ENCODE data around the gene THBS4. TPM values are rescaled to one million over a fixed set of nuclear protein-coding genes. Genes with fewer than 3 reads are reported as not detected.
"Not testable (repeated sequence)": the region's sequence is repeated elsewhere in the genome, so short reads cannot be mapped to it uniquely, and the experiment has no call there.

The THBS4 gene
- polyA plus RNA-seq, 3 donors: 0.03 TPM; not detected in 2

GRCh38 chr5:80090884-80091166 is 55.7 kb downstream of the THBS4 start:
- H3K27ac ChIP-seq (ENCODE audit: low read depth in 1 of 2, low read length in 2 of 2): no peak overlapping the region
- H3K27me3 ChIP-seq (ENCODE audit: control insufficient read depth in 2 of 2, insufficient read depth in 2 of 2, low read length in 2 of 2): no peaks in the 10 kb centered on the region
- TF ChIP-seq, protein P1, sequence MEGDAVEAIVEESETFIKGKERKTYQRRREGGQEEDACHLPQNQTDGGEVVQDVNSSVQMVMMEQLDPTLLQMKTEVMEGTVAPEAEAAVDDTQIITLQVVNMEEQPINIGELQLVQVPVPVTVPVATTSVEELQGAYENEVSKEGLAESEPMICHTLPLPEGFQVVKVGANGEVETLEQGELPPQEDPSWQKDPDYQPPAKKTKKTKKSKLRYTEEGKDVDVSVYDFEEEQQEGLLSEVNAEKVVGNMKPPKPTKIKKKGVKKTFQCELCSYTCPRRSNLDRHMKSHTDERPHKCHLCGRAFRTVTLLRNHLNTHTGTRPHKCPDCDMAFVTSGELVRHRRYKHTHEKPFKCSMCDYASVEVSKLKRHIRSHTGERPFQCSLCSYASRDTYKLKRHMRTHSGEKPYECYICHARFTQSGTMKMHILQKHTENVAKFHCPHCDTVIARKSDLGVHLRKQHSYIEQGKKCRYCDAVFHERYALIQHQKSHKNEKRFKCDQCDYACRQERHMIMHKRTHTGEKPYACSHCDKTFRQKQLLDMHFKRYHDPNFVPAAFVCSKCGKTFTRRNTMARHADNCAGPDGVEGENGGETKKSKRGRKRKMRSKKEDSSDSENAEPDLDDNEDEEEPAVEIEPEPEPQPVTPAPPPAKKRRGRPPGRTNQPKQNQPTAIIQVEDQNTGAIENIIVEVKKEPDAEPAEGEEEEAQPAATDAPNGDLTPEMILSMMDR (IDR thresholded peaks at IDR 0.05): no peak
- no peak for DNase-seq
- no peak overlapping the region for H2AFZ ChIP-seq (ENCODE audit: insufficient read depth, low read depth, low read length, poor library complexity, severe bottlenecking)
- no peak overlapping the region for H3K27ac Mint-ChIP-seq
- peaks cover 0 to 1% of the 10 kb centered on the region in 2 donors for H3K36me3 Mint-ChIP-seq
- peaks cover 7 to 11% of the 10 kb centered on the region in 2 donors for H3K4me1 ChIP-seq (ENCODE audit: control insufficient read depth in 1 of 2, insufficient read depth in 2 of 2, low read length in 2 of 2)
- no peak overlapping the region for H3K4me3 Mint-ChIP-seq
- no CpG with 5 or more reads among the region's 5 CpGs for WGBS (ENCODE audit: insufficient coverage)
- H3K79me2 ChIP-seq (ENCODE audit: insufficient read depth, low read length): no peaks in the 10 kb centered on the region
- H4K20me1 ChIP-seq (ENCODE audit: insufficient read depth, low read length): no peaks in the 10 kb centered on the region
- H3K9me3 Mint-ChIP-seq: no peaks in the 10 kb centered on the region
- H3K4me3 ChIP-seq (replicated peaks in 1 of 3; ENCODE audit: low read depth in 2 of 3, low read length in 3 of 3): no peak overlapping the region
- H3K4me1 Mint-ChIP-seq: peaks cover 8% of the 10 kb centered on the region
- no peak overlapping the region for H3K4me2 ChIP-seq (replicated peaks; ENCODE audit: extremely low read depth, low read length, poor library complexity, severe bottlenecking)
- no peak overlapping the region for H3K9ac ChIP-seq (ENCODE audit: insufficient read depth, low read length, poor library complexity, severe bottlenecking)
- peaks cover 0 to 2% (median 0%) of the 10 kb centered on the region in 3 donors for H3K27me3 Mint-ChIP-seq (ENCODE audit: low read depth in 3 of 3)
- no peaks in the 10 kb centered on the region for H3K36me3 ChIP-seq (replicated peaks in 1 of 2; ENCODE audit: control insufficient read depth in 1 of 2, insufficient read depth in 2 of 2, low read length in 2 of 2)
- no peaks in the 10 kb centered on the region for H3K9me3 ChIP-seq (replicated peaks in 1 of 2; ENCODE audit: control insufficient read depth in 1 of 2, insufficient read depth in 1 of 2, low read length in 2 of 2)
- intact Hi-C loops (cut with micrococcal nuclease): loop anchor here (2.0 to 10.0 kb wide), 3 partner anchors 54 to 218 kb away; no protein-coding TSS in a partner anchor

- 33% methylated on average over 9 of the region's 15 CpGs for WGBS (ENCODE audit: insufficient coverage)
- H3K36me3 ChIP-seq (replicated peaks in 1 of 2; ENCODE audit: control insufficient read depth in 1 of 2, insufficient read depth in 2 of 2, low read length in 2 of 2); H3K27me3 Mint-ChIP-seq (ENCODE audit: low read depth in 3 of 3); H3K4me1 Mint-ChIP-seq; H4K20me1 ChIP-seq (ENCODE audit: insufficient read depth, low read length); H3K36me3 Mint-ChIP-seq; H3K9me3 ChIP-seq (replicated peaks in 1 of 2; ENCODE audit: control insufficient read depth in 1 of 2, insufficient read depth in 1 of 2, low read length in 2 of 2); H3K9ac ChIP-seq (ENCODE audit: insufficient read depth, low read length, poor library complexity, severe bottlenecking); H3K79me2 ChIP-seq (ENCODE audit: insufficient read depth, low read length); H3K27me3 ChIP-seq (ENCODE audit: control insufficient read depth in 2 of 2, insufficient read depth in 2 of 2, low read length in 2 of 2); H3K9me3 Mint-ChIP-seq; H3K4me3 ChIP-seq (replicated peaks in 1 of 3; ENCODE audit: low read depth in 2 of 3, low read length in 3 of 3); H3K4me3 Mint-ChIP-seq: not testable (repeated sequence)
- peak overlapping the region in 4 of 7 donors; percentile 49 to 80 (median 68) for H3K27ac Mint-ChIP-seq
- peak overlapping the region; percentile 41 for H2AFZ ChIP-seq (ENCODE audit: insufficient read depth, low read depth, low read length, poor library complexity, severe bottlenecking)
- H3K4me1 ChIP-seq (ENCODE audit: control insufficient read depth in 1 of 2, insufficient read depth in 2 of 2, low read length in 2 of 2): peaks cover 7 to 11% of the 10 kb centered on the region in 2 donors
- peak; percentile 47 to 72 (median 61) for DNase-seq
- TF ChIP-seq, protein P1 (IDR thresholded peaks at IDR 0.05): peak; percentile 69
- intact Hi-C loops (cut with micrococcal nuclease): loop anchor here (2.0 to 10.0 kb wide), 3 partner anchors 53 to 217 kb away; no protein-coding TSS in a partner anchor
- peak overlapping the region in 1 of 2 donors; percentile 30 for H3K27ac ChIP-seq (ENCODE audit: low read depth in 1 of 2, low read length in 2 of 2)
- peak overlapping the region; percentile 7 for H3K4me2 ChIP-seq (replicated peaks; ENCODE audit: extremely low read depth, low read length, poor library complexity, severe bottlenecking)
Observed at GRCh38 chr5:80091792-80092192, 56.6 kb downstream of the THBS4 start.

Measured in CD14-positive monocyte (primary cell).